ENCODE measurements around the gene USP19.

USP19 gene, protein sequence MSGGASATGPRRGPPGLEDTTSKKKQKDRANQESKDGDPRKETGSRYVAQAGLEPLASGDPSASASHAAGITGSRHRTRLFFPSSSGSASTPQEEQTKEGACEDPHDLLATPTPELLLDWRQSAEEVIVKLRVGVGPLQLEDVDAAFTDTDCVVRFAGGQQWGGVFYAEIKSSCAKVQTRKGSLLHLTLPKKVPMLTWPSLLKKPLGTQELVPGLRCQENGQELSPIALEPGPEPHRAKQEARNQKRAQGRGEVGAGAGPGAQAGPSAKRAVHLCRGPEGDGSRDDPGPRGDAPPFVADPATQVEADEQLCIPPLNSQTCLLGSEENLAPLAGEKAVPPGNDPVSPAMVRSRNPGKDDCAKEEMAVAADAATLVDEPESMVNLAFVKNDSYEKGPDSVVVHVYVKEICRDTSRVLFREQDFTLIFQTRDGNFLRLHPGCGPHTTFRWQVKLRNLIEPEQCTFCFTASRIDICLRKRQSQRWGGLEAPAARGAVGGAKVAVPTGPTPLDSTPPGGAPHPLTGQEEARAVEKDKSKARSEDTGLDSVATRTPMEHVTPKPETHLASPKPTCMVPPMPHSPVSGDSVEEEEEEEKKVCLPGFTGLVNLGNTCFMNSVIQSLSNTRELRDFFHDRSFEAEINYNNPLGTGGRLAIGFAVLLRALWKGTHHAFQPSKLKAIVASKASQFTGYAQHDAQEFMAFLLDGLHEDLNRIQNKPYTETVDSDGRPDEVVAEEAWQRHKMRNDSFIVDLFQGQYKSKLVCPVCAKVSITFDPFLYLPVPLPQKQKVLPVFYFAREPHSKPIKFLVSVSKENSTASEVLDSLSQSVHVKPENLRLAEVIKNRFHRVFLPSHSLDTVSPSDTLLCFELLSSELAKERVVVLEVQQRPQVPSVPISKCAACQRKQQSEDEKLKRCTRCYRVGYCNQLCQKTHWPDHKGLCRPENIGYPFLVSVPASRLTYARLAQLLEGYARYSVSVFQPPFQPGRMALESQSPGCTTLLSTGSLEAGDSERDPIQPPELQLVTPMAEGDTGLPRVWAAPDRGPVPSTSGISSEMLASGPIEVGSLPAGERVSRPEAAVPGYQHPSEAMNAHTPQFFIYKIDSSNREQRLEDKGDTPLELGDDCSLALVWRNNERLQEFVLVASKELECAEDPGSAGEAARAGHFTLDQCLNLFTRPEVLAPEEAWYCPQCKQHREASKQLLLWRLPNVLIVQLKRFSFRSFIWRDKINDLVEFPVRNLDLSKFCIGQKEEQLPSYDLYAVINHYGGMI (N-terminal part only)

DNA sequence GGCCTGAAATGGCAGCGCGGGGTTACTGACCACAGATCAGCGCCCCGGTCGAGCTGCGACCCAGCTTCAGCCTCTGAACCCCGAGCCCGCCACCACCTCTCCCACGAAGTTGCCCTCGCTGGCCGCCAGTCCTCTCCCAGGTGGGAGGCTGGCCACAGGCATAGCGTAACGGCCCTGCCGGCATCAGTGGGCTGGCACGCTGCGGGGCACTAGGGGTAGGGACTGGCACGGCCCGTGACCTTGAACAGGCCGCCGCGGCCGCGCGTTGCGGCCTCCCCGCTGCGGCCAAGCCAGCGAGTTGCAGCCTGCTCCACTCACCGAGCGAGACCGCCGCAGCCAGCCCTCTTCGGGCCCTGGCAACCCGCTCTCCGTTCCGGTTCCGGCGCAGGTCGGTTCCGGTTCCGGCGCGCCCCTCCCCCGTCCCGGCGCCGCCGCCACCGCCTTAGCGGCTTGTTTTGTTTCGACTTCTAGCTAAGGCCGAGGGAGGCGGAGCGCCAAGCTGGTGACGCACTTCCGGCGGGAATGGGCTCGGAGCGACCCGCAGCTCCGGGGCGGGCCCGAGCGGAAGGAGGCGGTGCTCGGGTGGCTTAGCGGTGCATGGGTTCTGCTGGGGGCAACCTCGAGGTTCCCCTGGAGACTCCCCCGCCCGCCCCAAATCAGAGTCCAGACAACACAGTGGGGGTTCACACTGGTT is at the start of gene USP19:
Gene USP19 (minus strand): TSS at position 386 of the 694 bp plus-strand sequence. CDS start 1,678 bp downstream, outside the sequence.
- peak; percentile 43 for DNase-seq

- no peak for DNase-seq
These were observed 46.3 kb upstream of the USP19 start for GRCh38 chr3:49166752-49167556.

DNA sequence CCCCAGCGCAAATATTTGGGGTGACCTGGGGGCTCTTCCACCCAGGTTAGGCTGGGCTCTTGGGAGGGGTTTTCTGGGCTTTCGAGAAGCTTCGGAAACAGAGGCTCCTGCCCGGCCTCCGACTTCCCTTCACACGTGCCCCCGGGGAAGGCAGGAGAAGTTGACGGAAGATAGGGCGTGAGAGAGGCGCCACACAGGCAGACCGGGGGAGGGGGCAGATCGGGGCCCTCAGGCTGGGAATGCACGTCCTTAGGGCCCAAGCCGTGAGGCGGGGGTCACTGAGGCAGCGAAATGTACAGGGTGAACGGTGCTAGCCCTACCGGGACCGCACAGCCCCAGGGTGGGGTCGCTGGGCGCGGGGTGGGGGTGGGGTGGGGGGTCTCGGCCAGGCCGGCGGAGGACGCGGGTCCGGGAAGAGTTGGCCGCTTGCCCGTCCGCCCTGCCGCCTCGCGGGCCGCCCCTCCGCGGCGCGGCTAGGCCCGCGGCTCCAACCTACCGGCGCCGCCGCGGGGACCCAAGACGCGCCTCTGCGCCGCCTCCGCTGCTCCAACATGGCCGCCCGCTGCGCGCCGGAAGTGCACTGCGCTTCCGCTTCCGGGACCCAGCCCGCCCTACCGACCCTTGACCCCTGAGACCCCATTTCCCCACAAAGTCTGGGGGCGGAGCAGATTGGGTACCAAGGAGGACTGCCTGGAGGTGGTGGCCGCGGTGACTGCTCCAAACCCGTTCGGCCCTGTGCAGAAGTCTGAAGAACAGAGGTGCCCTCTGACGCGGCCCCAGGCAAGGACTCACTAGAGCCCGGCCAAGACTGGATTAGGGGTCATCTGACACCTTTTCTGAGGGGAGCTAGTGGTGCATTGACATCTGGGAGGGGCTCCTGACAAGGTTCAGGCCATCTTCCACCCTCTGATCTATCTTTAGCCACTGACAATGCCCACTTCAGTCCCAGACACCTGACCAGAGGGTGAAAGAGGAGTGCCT is 45.4 kb upstream of the USP19 start, which contains the start of gene CCDC71:
Gene CCDC71 (minus strand): TSS at position 561 of the 981 bp plus-strand sequence. CDS start 2,123 bp downstream, outside the sequence.
- no peak for DNase-seq

DNA sequence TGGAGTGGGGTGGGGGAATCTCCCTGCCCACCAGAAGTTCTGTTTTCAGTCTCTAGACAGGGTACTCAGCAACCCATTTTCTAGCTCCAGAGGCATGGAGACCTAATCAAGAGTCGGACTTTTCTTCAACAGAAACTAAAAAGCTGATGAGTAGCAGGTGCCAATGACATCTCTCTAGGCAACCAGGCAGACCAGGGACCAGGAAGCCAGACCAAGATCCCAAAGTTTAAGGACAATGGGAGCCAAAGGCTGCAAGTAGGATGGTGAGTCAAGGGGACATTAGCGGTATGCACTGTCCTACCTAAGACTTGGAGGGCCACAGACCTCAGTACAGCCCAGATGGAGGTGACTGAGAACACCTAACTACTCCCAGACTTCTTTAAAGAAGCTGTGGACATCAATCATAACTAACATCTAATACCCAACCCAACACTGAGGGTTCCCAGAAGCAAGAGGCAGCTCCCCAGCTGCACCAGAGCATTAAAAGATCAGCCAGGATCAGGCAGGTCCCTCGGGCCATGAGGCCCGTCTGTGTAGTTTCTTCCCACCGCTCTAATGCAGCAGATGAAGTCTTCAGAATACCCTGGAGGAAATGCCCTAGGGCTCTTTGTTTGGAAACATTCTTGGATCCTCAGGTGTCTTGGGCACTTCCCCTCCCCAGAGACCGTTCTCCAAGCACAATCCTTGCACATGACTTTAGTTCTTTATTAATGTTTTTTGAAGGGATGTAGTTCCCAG is 44.5 kb upstream of the USP19 start:
- DNase-seq, result no peak

DNA sequence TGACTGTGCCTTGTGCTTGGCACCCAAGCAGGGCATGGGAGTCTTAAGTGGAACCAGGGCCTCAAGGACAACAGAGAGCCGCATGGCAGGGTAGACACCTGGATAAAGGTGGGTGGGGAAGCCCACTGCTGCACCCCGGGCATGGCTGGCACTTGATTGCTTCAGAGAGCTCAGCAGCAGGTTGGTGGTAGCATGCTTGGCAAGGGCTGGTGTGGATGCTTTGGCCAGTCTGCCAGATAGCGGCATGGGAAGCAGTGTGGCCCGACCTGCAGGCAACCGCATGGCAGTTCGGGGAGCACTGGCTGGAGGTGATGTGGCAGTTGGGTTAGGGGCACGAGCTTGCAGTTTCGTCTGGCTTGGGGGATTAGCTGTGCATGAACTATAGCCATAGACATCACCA is 43.0 kb upstream of the USP19 start:
- no peak for DNase-seq

- no peak for DNase-seq
These were observed 42.3 kb upstream of the USP19 start for GRCh38 chr3:49162751-49163419.

DNA sequence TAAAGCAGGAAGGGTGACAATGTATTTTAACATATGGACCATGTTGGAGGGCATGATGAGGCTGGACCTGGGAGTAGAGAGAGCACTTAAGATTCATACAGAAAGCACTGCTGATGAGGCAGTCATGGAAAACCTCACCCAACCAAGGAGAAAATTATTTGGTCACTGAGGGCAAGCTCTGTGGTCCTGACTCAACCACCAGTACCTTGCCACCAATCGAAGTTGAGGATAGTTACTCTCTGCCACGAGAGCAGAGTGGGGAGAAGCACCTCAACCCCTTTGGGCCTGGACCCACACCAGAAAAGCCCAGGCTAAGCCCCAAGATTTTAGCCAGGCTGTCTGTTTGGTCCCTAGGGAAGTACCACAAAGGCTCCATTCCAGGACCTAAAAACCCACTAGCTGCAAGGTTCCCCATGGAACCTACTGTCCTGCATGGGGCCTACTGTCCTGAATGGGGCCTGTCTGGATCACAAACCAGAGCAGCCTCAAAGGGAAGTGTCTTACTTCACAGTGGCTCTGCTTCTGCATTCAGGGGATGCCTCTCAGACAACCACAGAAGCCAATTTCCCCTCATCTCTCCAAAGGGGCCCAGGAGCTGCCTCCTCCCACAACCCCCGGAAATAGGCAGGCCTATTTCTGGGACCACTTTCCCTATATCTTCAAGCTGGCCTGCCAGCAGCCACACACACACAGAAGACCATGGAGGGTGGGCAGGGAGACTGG is 41.3 kb upstream of the USP19 start:
- DNase-seq, result no peak

DNA sequence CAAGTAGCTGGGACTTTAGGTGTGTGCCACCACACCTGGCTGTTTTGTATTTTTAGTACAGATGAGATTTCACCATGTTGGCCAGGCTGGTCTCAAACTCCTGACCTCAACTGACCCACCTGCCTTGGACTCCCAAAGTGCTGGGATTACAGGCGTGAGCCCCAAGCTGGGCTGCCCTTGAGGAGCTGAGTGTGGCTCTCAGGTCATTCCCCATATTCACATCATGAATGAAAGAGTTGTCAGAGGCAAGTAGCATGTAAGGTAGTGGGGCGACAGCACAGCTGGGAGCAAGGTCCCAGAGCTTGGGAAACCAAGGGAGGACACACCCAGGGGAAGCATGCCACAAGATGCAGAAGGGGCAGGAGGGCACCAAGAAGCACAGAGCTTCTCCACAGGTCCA is 40.6 kb upstream of the USP19 start:
- no peak for DNase-seq

GRCh38 chr3:49158792-49159191 is 38.2 kb upstream of the USP19 start:
- no peak for DNase-seq

GRCh38 chr3:49158103-49158709 is 37.6 kb upstream of the USP19 start:
- no peak for DNase-seq

GRCh38 chr3:49157289-49157688 is 36.7 kb upstream of the USP19 start:
- DNase-seq, result no peak

- DNase-seq, result no peak
These were observed 32.8 kb upstream of the USP19 start for GRCh38 chr3:49153349-49153912.

- no peak for DNase-seq
These were observed 31.0 kb upstream of the USP19 start for GRCh38 chr3:49151610-49152009.

DNA sequence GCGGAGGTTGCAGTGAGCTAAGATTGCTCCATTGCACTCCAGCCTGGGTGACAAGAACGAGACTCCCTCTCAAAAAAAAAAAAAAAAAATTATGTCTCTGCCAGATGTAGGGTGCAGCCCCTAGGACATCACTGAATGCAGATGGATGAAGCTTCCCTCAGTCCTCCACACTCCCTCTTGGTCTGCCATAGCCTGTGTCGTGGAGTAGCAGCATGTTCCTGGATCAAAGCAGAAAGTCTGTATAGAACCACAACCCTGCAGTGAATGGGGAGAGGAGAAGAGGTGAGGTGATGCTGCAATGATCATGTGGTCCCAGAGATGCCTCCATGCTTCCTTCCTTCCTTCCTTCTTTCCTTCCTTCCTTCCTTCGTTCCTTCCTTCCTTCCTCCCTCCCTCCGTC is 27.5 kb upstream of the USP19 start:
- DNase-seq, result no peak

GRCh38 chr3:49140080-49140479 is 19.5 kb upstream of the USP19 start:
- DNase-seq, result no peak

- DNase-seq, result no peak
These were observed 14.9 kb upstream of the USP19 start for GRCh38 chr3:49135499-49135898.
